NCI-H2107 (cell line): Measurements from ENCODE around the gene ERCC5.

ENCODE experiments used
- DNase-seq: peaks from one replicate; lab custom pipeline; 2025; lab: John Stamatoyannopoulos, UW

ERCC5 gene

DNA sequence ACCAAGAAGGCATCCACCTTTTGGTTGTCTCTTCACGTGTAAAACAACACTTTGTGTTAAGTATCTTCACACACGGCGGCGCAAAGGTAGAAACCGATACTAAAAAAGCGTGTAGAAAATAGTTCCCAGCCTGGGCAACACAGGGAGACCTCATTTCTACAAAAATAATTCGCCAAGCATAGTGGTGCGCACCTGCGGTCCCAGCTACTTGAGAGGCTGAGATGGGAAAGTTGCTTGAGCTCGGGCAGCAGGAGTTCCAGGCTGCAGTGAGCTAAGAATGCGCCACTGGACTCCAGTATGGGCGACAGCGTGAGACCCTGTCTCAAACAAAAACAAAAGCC is 573 bp upstream of the ERCC5 start:
- no peak for DNase-seq

GRCh38 chr13:102846261-102847015 is 606 bp downstream of the ERCC5 start:
- DNase-seq: no peak

- no peak for DNase-seq
These were observed 1.7 kb downstream of the ERCC5 start for GRCh38 chr13:102847272-102848234.

DNA sequence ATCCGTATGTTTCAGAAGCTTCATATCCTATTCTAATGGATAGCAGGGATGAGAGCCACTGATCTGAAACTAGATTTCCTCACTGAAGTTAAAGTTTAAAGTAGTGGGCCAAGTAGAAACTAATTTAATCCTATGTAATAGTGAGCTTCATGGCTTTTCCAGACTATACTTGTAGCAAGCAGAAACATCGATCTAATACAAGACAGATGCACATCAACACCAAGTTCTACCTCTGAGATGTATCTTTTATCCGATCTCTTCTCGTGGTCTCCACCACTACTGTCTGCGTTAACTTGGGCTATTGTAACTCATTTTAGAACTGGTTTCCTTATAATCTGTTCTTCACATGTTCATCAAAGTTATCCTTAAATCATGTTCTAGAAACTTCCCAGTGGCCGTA is 3.1 kb downstream of the ERCC5 start:
- no peak for DNase-seq

DNA sequence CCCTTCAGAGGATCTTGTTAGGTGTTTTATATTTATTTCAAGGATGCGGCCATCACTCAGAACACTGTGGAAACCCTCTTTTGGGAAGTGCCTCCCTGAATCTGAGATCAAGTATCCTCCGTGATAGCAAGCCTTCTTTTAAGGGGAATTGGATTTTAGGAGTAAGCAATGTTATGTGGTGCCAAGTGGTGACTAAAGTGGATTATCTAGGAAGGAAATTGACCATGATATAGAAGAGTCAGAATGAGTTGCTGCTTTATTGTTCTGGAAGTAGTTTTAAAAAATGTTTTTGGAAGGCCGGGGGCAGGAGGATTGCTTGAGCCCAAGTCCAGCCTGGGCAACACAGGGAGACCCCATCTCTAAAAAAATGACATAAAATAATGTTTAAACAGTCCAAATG is 6.7 kb downstream of the ERCC5 start:
- DNase-seq: no peak

DNA sequence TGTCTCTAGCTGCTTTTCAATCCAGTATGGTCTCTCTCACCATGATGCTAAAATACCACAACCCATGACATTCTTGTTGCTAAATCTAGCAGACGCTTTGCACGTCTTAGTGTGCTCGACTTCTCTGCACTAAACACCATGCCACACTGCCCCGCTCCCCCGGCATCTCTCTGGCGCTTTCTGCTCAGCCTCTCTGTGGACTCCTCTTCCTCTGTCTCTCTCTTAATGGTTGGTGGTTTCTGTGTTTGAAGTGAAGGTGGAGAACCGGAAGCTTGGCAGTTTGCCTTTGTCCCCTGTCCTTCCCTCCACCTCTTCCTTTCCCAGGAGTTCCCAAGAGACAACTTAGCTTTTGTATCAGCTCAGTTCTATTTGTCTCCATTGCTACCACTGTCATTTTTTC is 8.8 kb downstream of the ERCC5 start:
- no peak for DNase-seq

- DNase-seq: no peak
These were observed 10.7 kb downstream of the ERCC5 start for GRCh38 chr13:102856557-102856956.

DNA sequence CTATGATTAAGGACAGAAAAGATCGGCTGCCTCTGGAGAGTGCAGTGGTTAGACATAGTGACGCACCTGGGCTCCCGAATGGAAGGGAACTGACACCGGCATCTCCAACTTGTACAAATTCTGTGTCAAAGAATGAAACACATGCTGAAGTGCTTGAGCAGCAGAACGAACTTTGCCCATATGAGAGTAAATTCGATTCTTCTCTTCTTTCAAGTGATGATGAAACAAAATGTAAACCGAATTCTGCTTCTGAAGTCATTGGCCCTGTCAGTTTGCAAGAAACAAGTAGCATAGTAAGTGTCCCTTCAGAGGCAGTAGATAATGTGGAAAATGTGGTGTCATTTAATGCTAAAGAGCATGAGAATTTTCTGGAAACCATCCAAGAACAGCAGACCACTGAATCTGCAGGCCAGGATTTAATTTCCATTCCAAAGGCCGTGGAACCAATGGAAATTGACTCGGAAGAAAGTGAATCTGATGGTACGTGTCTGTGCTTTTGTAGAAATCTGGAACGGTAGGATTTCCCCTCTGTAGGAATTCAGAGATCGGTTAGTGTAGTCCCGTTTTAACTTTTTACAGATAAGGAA is 16.9 kb downstream of the ERCC5 start:
- DNase-seq: no peak

DNA sequence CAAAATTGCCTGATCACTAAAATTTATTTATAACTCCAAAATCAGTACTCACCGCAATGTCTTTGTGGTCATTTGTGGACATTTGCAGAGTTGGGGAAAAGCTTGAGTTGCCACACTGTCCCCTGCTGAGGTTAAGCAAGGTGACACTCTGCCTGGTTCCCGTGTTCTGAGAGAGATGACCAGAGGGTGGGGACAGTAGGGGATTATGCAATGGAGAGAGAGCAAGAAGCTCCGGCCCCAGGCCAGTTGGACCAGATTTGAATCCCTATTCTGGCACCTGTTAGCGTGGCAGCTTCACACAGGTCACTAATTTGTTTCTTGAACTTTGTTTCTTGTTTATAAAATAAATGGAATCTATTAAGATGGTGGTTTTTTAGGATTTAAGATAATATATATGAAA is 17.8 kb downstream of the ERCC5 start:
- no peak for DNase-seq

DNA sequence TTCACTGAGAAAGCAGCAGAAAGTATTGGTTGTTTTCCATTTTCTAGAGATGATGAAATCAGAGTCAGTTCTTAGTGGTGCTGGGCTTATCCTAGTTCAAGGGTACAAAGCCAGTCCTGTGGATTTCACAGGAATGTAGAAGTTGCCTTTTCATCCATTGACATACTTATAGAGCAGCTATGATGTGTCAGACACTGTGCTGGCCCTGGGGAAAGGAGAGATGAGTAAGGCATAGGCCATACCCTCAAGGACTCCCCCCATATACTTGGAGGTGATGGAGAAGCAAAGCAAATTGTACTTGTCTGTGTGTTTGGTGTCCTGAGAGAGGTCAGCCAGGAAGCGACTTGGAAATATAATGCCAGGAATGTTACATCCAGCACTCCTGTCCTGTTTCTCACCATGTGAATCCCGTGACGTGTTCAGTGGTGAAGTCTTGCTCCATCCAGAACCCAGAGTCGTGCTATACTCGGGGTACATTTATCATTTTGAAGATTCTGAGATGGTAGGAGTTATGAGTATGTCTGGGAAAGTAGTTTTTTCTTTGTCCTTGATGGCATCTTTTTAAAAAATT is 22.6 kb downstream of the ERCC5 start:
- DNase-seq: no peak

DNA sequence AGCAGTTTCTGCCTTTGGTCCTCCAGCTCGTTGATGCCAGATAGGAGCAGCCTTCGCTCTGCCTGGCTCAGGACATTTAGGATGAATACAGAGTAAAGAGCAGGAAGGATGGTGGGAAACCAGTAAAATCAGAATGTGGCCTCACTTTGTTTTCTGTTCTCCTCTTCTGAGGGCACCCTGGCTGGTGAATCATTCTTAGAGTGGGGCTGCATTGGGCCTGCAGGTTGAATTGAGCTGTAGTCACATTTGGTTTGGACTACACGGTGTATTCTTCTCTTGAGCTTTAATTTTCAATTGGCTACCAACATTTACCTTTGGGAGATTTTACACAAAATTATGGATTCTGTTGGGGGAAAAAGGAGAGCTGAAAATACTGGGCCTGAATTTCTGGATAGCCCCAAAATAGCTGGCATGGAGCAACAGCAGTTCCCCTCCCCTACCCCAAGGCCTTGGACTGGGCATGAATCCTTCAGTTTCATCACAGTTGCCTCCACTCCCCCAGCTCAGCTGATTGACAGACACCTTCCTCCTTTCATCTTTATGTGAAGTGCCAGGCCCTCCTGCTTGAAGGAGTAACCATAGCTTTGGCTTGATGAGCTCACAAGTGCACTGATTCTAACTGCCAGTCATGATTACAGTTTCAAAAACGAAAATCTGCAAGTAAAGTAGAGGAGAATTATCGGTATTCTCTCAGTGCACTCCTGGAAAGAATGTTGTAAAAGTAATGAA is 24.3 kb downstream of the ERCC5 start:
- DNase-seq: no peak

DNA sequence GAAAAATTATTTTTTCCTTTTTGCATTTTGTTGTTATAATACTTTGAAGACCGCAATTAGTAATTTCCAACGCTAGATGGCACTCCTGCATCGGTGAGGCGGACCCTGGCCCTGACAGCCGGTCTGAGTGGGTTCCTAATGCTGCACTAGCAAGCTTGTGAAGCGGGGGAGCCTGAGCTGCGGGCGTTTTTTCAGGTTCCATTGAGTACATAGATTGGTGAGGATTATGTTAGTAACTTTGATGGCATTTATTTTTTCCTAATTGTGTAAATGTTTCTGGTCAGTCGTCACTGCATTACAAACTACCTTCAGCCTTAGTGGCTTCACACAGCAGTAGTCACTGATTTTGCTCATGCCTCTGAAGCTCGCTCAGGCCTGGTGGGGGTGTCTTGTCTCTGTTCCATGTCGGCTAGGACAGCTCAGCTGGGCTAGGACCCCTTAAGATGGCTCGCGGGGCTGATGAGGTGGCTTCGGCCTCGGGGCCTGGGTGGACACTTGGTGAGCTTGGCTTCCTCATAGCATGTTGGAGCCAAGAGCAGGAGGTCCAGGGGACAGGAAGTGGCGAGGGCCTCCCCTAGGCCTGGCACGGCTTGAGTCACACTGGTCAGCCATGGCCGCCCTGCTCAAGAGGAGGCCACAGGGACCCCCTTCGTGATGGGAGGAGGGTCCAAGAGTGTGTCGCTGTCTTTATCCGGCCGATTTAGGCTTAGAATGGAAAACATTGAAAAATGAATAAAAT is 25.0 kb downstream of the ERCC5 start:
- DNase-seq: peak; percentile 4

- no peak for DNase-seq
These were observed 26.3 kb downstream of the ERCC5 start for GRCh38 chr13:102872131-102872530.

- DNase-seq: no peak
These were observed 26.7 kb downstream of the ERCC5 start for GRCh38 chr13:102872531-102872930.

DNA sequence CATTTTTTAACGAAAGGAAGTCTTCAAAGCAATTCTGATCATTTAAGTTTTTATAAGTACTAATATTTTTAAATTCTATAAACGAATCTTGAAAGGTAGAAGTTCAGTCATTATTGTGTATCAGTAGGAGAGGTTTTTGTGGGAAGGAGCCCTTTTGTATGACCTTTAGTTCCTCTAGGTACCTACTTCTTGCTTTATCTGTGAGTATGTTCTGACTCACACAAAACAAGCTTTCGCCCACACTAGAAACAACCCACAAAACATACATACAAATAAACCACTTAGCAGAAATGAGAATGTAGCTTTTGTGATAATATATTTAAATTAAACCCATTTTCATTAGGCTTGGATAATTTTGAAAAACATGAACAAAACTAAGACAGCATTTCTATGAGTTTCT is 27.8 kb downstream of the ERCC5 start:
- no peak for DNase-seq

DNA sequence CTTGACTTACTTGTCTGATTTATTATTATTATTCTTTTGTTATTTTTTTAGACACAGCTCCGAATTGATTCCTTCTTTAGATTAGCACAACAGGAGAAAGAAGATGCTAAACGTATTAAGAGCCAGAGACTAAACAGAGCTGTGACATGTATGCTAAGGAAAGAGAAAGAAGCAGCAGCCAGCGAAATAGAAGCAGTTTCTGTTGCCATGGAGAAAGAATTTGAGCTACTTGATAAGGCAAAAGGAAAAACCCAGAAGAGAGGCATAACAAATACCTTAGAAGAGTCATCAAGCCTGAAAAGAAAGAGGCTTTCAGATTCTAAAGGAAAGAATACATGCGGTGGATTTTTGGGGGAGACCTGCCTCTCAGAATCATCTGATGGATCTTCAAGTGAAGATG is 29.4 kb downstream of the ERCC5 start:
- DNase-seq: no peak

GRCh38 chr13:102877303-102877702 is 31.5 kb downstream of the ERCC5 start:
- DNase-seq: no peak

DNA sequence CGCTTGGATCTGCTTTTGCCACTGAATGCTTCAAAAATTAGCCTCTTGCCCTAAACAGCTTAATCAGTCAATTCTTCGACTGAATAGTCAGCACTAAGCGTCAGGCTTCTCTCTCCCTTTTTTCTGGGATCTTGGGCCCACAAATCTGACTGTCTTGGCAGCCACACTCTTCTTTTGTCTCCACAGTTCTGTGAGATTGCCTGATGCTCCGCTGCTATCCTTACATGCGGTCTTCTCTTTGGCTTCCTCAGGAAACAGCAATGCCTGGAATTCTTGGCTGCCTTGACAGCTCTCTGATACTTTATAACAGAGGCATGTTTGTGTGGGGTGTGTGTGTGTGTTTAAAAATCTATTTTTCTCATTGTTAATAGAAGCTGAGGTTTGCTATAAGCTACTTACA is 32.6 kb downstream of the ERCC5 start:
- no peak for DNase-seq

DNA sequence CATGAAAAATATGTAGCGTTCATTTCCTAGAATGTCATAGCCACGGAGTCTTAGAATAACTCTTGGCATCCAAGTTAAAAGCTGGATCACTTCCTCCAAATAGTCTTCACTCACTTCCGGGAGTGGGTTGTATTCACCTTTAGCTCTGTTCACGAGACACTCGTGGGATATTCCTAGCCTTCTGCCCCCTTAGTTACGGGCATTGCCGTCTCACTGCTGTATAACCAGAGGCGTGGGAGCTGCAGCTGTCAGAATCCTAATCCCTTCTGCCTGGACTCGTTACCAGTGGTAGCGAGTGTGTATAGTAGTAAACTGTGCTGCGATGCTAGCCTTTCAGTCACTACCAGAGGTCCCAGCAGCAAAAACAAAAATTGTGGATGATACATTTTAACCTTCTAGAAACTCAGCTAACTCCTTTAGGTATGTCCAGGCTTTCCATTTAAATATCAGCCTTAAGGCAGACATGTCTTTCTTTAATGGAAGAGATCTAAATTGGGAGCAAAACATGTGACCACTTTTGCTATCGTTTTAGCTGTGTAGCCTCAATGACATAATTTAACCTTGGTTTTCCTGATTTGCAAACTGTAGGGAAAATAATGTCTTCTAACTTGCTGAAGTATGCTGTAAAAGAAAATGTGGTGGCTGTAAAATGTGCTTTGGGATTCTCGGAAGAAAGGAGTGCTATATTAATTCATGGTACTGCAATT is 34.1 kb downstream of the ERCC5 start:
- DNase-seq: no peak

DNA sequence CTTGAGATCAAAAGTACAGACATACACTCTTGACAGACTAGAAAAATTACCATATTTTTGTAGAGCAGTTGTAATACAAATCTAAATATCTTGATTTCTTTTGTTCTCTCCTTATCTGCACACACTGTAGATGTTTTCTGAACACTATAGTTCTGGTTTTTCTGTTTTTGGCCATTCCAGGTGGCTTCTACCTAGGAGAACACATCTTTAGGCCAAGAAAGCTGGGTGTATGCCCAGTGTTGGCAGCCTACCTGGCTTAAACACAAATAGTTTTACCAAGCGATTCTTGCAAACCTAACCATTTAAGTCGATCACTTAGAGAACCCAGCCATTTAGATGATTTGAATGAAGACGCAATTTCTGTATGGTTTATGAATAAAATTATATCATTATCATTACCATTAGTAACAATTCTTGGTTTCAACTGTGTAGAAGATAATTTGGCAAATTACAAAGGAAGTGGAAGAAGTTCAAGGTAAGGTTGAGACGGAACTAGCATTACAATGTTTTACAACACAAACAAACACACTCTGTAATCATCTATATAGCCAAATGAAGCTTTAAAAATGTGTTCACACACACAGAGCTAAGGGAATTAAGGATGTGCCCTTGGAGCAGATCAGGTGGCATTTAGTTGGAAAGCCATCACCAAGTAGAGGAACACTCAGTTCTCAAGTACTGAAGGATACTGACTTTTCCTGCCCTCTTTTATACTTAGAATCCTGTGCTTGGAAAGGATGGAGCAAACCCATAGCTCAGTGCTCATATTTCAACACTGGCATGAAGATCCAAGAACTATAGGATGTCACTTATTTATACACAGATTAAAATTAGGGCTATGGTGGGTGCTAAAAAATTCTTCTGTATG is 36.2 kb downstream of the ERCC5 start:
- DNase-seq: no peak
